Astrocyte of the spinal cord (primary cell): Measurements from ENCODE around the gene BRF1.
A peak's percentile ranks its signal among the peaks of the same experiment; 100 is the strongest.

ENCODE experiments used
- DNase-seq: peaks from one replicate; pipeline ENCODE4 v3.0.0; 2011; ENCODE audit warnings: low read depth, low spot score
- H3K4me3 ChIP-seq: 2 replicates; pipeline ENCODE4 v1.5.1; 2011; ENCODE audit warnings: low read depth, mild to moderate bottlenecking, low read length, moderate library complexity
- CTCF ChIP-seq: IDR thresholded peaks from 2 replicates; pipeline ENCODE4 v1.5.1; 2012; ENCODE audit warnings: low read depth, mild to moderate bottlenecking, low read length, inconsistent platforms
- in situ Hi-C: cut with HindIII; loops from 2 replicates; pipeline ENCODE4 v1.10.0; 2017; ENCODE audit warnings: low sequenced_read_pairs

BRF1 gene

GRCh38 chr14:105223260-105223659, 77.5 kb downstream of the BRF1 start:
- peak; percentile 80 for DNase-seq
- no peak for TF ChIP-seq CTCF
- in situ Hi-C loops = no loop called here
- H3K4me3 ChIP-seq = no peak overlapping the region

- in situ Hi-C loops = no loop called here
- no peak for TF ChIP-seq CTCF
- no peak overlapping the region for H3K4me3 ChIP-seq
- DNase-seq = no peak
These were observed 79.1 kb downstream of the BRF1 start for GRCh38 chr14:105221598-105222178.

GRCh38 chr14:105220699-105221597, 79.9 kb downstream of the BRF1 start:
- no peak for TF ChIP-seq CTCF
- in situ Hi-C loops = no loop called here
- DNase-seq = no peak

GRCh38 chr14:105219753-105220152, 81.0 kb downstream of the BRF1 start:
- in situ Hi-C loops = no loop called here
- no peak overlapping the region for H3K4me3 ChIP-seq
- no peak for DNase-seq
- TF ChIP-seq CTCF = no peak

More at GRCh38 chr14:105220699-105221597, 79.9 kb downstream of the BRF1 start:
- H3K4me3 ChIP-seq = no peak overlapping the region

- no peak overlapping the region for H3K4me3 ChIP-seq
- DNase-seq = no peak
- no peak for TF ChIP-seq CTCF
- in situ Hi-C loops = no loop called here
These were observed 81.7 kb downstream of the BRF1 start for GRCh38 chr14:105219043-105219612.

GRCh38 chr14:105218611-105219010, 82.2 kb downstream of the BRF1 start:
- no peak for DNase-seq
- no peak for TF ChIP-seq CTCF
- in situ Hi-C loops = no loop called here
- no peak overlapping the region for H3K4me3 ChIP-seq
